Fibroblast of the conjunctiva (primary cell): Measurements from ENCODE around the gene IFI44.

Source experiments
- DNase-seq: peaks from one replicate; pipeline ENCODE4 v3.0.0-alpha.2; 2010; ENCODE audit warnings: low read depth

IFI44 gene

DNA sequence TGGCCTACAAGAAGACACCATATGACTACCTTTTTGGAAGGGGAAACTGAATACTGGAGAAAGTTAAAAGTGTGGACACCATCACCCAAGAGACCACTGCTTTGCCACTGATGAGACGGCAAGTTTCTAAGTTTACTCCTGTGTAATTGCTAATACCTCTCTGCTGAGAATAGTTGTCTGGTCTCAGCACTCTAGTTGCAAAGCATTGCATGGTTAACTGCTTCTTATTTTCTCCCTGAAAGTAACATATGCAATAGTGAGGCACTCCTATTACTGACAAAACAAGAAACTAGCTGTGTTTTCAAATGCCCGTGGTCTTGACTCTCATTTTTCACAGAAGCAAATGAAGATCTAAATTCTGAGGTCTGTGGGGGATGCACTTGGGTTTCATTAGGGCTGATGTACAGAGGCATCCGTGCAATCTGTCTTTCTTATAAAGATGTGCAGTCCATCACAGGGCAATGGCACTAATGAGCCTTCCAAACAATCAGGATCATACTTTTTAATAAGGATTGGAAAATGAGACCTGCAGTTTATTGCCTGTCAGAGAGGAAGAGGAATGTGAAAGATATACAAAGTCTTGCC, 62.9 kb downstream of the IFI44 start:
- DNase-seq: no peak

DNA sequence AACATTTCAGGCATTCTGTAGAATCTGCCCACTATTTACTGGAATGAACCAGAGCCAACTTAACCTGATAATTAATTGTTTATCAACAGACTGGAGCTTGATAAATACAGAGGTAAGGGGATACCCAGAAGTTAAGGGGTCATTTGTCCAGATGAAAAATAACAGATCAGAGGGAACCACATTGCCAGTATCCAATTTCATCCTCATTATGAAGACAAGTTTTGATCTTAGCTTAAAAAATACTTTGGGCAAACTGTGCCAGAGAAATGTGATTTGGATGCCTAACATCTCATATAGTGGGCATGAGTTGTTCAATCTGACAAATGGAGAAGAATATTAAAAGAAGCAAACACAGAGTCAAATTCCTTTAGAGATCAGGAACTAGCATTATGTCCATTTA, 63.7 kb downstream of the IFI44 start:
- no peak for DNase-seq
